Left lung (tissue), 10 donors: ENCODE measurements around the gene ARMC7. TPM values are rescaled to one million over a fixed set of nuclear protein-coding genes. Genes with fewer than 3 reads are reported as not detected.
"Not testable (repeated sequence)": the region's sequence is repeated elsewhere in the genome, so short reads cannot be mapped to it uniquely, and the experiment has no call there.

ENCODE experiments used
- ATAC-seq: fragments of 200-7000 bp; cut with Tn5 transposase; one replicate; pipeline ENCODE4 v1.9.1; 2020; ENCODE audit warnings: moderate library complexity
- DNase-seq, 4 donors: peaks; one replicate each; pipeline ENCODE4 v3.0.0-alpha.2; 2013 to 2020
- H3K27ac ChIP-seq, 2 donors: fragments of 200-600 bp; sonication (generic) in 1 of 2; one replicate each; pipeline versions ENCODE4 v1.5.0 to v1.8.0; 2020 to 2021
- H3K27me3 ChIP-seq, 2 donors: fragments of 200-600 bp; sonication (generic) in 1 of 2; one replicate each; pipeline versions ENCODE4 v1.5.0 to v1.8.0; 2020 to 2021
- H3K36me3 ChIP-seq, 2 donors: fragments of 200-600 bp; sonication (generic) in 1 of 2; one replicate each; pipeline versions ENCODE4 v1.5.0 to v1.8.0; 2020 to 2021
- H3K4me1 ChIP-seq, 2 donors: fragments of 200-600 bp; one replicate each; pipeline ENCODE4 v1.8.0; 2021
- H3K4me3 ChIP-seq, 2 donors: fragments of 200-600 bp; sonication (generic) in 1 of 2; one replicate each; pipeline versions ENCODE4 v1.5.0 to v1.8.0; 2020 to 2021; ENCODE audit warnings: mild to moderate bottlenecking in 1 of 2
- H3K9me3 ChIP-seq, 2 donors: fragments of 200-600 bp; sonication (generic) in 1 of 2; one replicate each; pipeline versions ENCODE4 v1.5.0 to v1.8.0; 2020 to 2021
- intact Hi-C, 2 donors: fragments of 100-400 bp; cut with DNase I; formaldehyde crosslinking; loops; one replicate each; pipeline versions ENCODE4 v1.11.2 to v1.14.2; 2022
- polyA plus RNA-seq, 6 donors: library from polyadenylated mRNA; unstranded; fragments of 120-200 nt; gene quantifications; one replicate each; pipeline ENCODE4 v1.2.1, GENCODE V29; 2013; ENCODE audit not compliant: insufficient read length in 6 of 6
- total RNA-seq, 2 donors: library from RNA; stranded (reverse); fragmentation: NEBNext Ultra II Directional; extraction: Animal tissue kit (Norgen Biotek cat#: 25700); gene quantifications; one replicate each; pipeline ENCODE4 v1.2.1, GENCODE V29; 2021
- TF ChIP-seq, protein P1 (sequence below), 2 donors: fragments of 200-600 bp; sonication (generic) in 1 of 2; IDR thresholded peaks; one replicate each; pipeline versions ENCODE4 v1.5.0 to v1.8.0; 2021; ENCODE audit warnings: antibody characterized with exemption in 2 of 2
- donor health status: DM: no; HTN: yes; CAD: no.
- donor health status: DM: no; HTN: no; CAD: no.

The ARMC7 gene
- total and polyA plus RNA-seq, 8 donors = 13.2 to 19.3 (median 14.9) TPM

DNA sequence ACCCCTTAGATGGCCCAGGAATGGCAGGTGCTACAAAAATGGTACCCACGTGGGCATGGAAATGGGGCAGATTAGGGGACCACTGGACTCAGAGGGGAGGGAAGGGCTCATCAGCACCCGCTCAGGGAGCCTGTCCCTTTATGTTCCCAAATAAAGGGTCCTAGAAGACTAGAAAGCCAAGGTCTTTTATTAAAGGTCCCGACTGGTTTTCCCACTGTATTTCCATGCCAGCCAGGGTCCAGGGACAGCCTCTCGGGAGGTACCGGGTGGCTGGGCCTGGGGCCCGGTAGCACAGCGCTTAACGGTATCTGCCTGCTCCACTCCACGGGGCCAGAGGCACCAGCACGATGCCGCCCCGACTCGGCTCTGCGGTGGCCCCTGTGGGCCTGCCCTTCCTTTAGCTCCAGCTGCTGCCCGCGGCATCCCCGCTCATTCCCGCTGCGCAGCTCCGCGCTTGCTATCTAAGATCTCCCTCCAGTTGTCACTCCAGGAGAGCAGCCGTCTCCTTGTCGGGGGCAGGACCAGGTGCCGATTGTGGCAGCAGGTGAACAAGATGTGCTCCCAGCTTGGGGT, 20.4 kb downstream of the ARMC7 start:
- ATAC-seq = no peak
- intact Hi-C loops = no loop called here
- peak overlapping the region; percentile 87 to 92 for H3K27ac ChIP-seq
- DNase-seq = no peak
- peaks cover 0 to 26% of the 10 kb centered on the region in 2 donors for H3K36me3 ChIP-seq
- no peaks in the 10 kb centered on the region for H3K9me3 ChIP-seq
- TF ChIP-seq, protein P1, sequence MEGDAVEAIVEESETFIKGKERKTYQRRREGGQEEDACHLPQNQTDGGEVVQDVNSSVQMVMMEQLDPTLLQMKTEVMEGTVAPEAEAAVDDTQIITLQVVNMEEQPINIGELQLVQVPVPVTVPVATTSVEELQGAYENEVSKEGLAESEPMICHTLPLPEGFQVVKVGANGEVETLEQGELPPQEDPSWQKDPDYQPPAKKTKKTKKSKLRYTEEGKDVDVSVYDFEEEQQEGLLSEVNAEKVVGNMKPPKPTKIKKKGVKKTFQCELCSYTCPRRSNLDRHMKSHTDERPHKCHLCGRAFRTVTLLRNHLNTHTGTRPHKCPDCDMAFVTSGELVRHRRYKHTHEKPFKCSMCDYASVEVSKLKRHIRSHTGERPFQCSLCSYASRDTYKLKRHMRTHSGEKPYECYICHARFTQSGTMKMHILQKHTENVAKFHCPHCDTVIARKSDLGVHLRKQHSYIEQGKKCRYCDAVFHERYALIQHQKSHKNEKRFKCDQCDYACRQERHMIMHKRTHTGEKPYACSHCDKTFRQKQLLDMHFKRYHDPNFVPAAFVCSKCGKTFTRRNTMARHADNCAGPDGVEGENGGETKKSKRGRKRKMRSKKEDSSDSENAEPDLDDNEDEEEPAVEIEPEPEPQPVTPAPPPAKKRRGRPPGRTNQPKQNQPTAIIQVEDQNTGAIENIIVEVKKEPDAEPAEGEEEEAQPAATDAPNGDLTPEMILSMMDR (IDR thresholded peaks at IDR 0.05) = no peak
- no peaks in the 10 kb centered on the region for H3K27me3 ChIP-seq
- peak overlapping the region; percentile 62 to 86 for H3K4me3 ChIP-seq
- H3K4me1 ChIP-seq = peaks cover 10 to 43% of the 10 kb centered on the region in 2 donors

DNA sequence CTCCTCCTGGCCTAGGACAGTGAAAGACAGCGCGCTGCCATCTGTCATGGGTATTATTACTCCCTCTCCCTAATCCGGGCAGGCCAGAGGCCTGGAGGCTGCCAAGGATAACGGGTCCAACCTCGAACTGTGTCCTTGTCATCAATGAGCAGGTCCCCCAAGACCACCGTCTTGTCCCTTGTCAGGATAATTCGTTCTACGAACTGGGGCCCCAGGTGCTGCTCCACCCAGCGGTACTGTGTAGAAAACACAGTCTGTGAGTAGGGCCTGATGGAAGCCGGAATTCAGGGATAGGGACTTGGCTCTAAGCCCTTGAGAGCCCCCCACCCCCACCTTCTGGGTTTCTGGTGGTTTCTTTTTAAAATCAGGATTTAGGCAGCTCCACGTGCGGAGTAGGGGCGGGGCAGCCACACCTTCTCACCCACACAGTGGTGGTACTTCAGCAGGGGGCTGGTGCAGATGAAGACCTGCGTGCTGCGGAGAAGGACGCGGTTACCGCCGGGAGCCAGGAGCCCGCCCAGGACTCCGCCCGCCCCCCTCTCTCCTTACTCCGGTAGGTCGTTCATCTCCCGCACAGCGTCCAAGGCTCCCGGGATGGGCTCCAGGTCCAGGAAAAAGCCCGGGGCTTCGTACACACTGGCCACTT, 21.0 kb downstream of the ARMC7 start:
- TF ChIP-seq, protein P1 (IDR thresholded peaks at IDR 0.05) = peak in 1 of 2 donors; percentile 25

DNA sequence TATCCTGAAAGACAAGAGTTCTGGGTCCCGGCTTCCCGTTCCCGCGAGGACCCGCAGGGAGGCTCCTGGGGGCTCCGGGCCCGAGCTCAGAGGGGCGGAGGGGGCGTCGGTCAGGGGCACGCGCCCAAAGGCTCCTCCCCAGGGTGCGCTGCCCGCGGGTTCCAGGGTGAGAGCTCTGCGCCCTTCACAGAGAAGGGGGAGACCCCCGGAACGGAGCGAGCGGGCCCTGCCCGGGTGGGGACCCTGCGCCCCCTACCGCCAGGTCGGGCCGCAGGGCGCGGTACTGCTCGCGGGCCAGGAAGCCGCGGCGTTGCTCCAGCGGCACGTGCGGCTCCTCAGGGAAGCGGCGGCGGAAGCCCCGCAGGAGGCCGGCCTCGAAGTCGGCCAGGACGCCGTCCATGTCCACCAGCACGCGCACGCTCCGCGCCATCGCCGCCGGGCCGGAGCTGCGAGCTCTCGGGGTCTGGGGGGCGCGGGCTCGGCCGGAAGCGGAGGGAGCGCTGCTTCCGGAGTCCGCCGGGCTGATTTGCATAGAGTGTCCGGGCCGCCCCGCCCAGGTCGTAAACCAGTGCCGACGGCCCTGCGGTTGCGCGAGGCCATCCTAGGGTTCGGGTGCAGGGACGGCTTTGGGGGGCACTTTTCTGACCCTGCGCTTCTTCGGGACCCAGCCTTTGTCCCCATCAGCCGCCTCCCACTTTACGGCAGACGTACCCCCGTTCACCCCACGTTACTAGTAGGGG, 21.7 kb downstream of the ARMC7 start, which contains the start of gene NT5C:
NT5C (minus strand) TSS at position 465 of the 740 bp plus-strand sequence; CDS start at position 430, 35 bp downstream.
- Histone ChIP-seq H3K27me3 (no peaks in the 10 kb centered on the region), H3K27ac (peak within 1 kb of the TSS; percentile 87 to 92), H3K36me3 (peaks cover 0 to 36% of the 10 kb centered on the region in 2 donors), H3K9me3 (no peaks in the 10 kb centered on the region), H3K4me1 (peaks cover 10 to 30% of the 10 kb centered on the region in 2 donors), H3K4me3 (peak within 1 kb of the TSS; percentile 62 to 86)
- TF ChIP-seq, protein P1 (IDR thresholded peaks at IDR 0.05) = peak; percentile 56 to 71
- ATAC-seq (peak; percentile 93), DNase-seq (peak; percentile 82 to 95 (median 84))
- intact Hi-C loops = no loop called here

More for the DNA sequence above, 21.0 kb downstream of the ARMC7 start:
- ATAC-seq (peak; percentile 71), DNase-seq (peak in 3 of 4 donors; percentile 53 to 65 (median 55))
- Histone ChIP-seq H3K27me3 (no peaks in the 10 kb centered on the region), H3K27ac (peak overlapping the region; percentile 87 to 92), H3K9me3 (no peaks in the 10 kb centered on the region), H3K36me3 (peaks cover 0 to 32% of the 10 kb centered on the region in 2 donors), H3K4me3 (peak overlapping the region; percentile 62 to 86), H3K4me1 (peaks cover 10 to 37% of the 10 kb centered on the region in 2 donors)
- intact Hi-C loops = no loop called here

DNA sequence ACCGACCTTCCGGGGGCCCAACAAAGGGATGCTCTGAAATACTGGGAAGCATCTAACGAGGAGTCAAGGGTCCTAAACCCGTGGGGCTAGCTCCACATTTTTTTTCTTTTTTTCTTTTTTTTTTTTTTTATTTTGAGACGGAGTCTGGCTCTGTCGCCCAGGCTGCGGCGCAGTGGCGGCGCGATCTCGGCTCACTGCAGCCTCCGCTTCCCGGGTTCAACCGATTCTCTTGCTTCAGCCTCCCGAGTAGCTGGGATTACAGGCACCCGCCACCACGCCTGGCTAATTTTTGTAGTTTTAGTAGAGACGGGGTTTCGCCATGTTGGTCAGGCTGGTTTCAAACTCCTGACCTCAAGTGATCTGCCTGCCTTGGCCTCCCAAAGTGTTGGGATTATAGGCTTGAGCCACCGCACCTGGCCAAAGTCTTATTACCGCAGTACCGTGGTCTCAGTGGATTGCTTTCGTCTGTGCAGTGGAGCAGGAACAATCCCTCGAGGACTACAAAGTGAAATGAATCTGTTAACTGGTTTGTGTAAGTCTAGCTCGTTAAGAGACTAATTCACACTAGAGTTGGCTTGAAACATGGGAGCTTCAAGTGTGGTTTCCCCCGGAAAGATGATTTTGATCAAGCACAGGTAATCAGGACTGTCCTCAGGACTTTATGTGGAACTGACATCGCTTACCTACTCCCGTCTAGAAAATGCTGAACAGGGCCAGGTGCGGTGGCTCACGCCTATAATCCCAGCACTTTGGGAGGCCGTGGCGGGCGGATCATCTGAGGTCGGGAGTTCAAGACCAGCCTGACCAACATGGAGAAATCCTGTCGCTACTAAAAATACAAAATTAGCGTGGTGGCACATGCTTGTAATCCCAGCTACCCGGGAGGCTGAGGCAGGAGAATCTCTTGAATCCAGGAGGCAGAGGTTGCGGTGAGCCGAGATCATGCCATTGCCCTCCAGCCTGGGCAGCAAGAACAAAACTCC, 22.5 kb downstream of the ARMC7 start:
- peaks cover 10 to 23% of the 10 kb centered on the region in 2 donors for H3K4me1 ChIP-seq
- peak overlapping the region; percentile 62 to 86 for H3K4me3 ChIP-seq
- intact Hi-C loops = not testable (repeated sequence)

DNA sequence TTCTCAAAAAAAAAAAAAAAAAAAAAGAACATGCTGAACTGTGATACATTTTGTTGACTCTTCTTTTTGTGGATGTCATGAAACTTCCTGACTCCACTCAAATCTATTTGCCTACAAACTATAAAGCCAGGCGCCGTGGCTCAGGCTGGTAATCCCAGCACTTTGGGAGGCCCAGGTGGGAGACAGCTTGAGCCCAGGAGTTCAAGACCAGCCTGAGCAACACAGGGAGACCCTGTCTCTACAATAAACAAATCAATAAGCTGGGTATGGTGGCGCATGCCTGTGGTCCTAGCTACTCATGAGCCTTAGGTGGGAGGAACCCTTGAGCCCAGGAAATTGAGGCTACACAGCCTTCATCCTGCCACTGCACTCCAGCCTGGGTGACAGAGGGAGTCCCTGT, 23.2 kb downstream of the ARMC7 start:
- H3K36me3 ChIP-seq = peaks cover 0 to 36% of the 10 kb centered on the region in 2 donors
- TF ChIP-seq, protein P1 (IDR thresholded peaks at IDR 0.05) = no peak
- H3K4me3 ChIP-seq = no peak overlapping the region
- ATAC-seq (no peak), DNase-seq (no peak)
- peaks cover 10 to 23% of the 10 kb centered on the region in 2 donors for H3K4me1 ChIP-seq
- intact Hi-C loops = no loop called here
- H3K9me3 ChIP-seq = no peaks in the 10 kb centered on the region
- no peak overlapping the region for H3K27ac ChIP-seq
- no peaks in the 10 kb centered on the region for H3K27me3 ChIP-seq

More for the DNA sequence above, 22.5 kb downstream of the ARMC7 start:
- peaks cover 0 to 36% of the 10 kb centered on the region in 2 donors for H3K36me3 ChIP-seq
- DNase-seq, ATAC-seq, H3K27me3 ChIP-seq, H3K9me3 ChIP-seq: not testable (repeated sequence)
- peak overlapping the region; percentile 87 to 92 for H3K27ac ChIP-seq

DNA sequence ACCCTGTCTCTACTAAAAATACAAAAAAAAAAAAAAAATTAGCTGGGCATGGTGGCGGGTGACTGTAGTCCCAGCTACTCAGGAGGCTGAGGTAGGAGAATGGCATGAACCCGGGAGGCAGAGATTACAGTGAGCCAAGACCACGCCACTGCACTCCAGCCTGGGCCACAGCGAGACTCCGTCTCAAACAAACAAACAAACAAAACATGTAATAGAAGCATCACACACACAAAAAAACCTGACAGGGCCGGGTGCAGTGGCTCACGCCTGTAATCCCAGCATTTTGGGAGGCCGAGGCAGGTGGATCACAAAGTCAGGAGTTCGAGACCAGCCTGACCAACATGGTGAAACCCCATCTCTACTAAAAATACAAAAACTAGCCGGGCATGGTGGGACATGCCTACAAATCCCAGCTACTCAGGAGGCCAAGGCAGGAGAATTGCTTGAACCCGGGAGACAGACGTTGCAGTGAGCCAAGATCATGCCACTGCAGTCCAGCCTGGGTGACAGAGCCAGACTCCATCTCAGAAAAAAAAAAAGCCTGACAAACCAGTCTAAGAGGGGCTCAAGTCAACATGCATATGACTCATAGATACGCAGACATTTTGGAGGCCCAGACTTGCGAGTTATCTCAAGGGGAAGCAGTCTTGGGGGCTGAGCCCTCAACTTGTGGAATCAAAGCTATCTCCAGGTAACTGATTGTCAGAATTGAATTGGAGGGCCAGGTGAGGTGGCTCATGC, 24.0 kb downstream of the ARMC7 start:
- H3K4me3 ChIP-seq, H3K27me3 ChIP-seq, DNase-seq, ATAC-seq, intact Hi-C loops, H3K27ac ChIP-seq, H3K9me3 ChIP-seq: not testable (repeated sequence)
- H3K36me3 ChIP-seq = peaks cover 0 to 32% of the 10 kb centered on the region in 2 donors
- H3K4me1 ChIP-seq = peaks cover 10 to 23% of the 10 kb centered on the region in 2 donors
